SK-N-MC (cell line): ENCODE measurements around the gene TBL1X.

Experiments used
- EZH2 ChIP-seq: fragments of 200-600 bp; sonication (generic); IDR thresholded peaks from one replicate; pipeline ENCODE4 v1.6.1; 2017; ENCODE audit warnings: antibody characterized with exemption
- FOXP2 ChIP-seq: optimal IDR thresholded peaks from 2 replicates; pipeline ENCODE3; 2011; ENCODE audit warnings: mild to moderate bottlenecking, moderate library complexity; ENCODE audit not compliant: insufficient read depth; ENCODE audit errors: extremely low read length, control extremely low read depth
- POLR2AphosphoS5 ChIP-seq: IDR thresholded peaks from 2 replicates; pipeline ENCODE4 v1.6.1; 2012; ENCODE audit warnings: mild to moderate bottlenecking, low read depth, low read length, borderline replicate concordance

DNA sequence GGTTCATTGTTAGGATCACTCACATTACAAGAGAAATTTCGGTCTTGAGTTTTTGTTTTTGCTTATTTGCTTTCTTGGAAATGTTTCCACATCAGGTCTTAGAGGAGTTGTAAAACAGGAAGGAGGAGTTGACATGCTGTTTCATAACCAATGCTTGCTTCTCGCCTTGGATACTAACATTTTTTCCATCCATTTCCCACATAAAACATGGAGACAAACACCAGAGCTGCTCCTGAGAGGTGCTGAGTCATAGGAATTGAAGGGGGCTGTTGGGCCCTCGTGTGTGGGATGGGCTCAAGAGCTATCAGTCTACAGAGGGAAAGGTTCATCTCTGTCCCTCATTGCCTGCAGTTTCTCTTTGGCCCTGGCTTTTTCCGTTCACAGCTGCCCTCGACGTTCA is 29.9 kb downstream of the TBL1X start:
- TF ChIP-seq EZH2 = no peak
- TF ChIP-seq POLR2AphosphoS5 = no peak
- TF ChIP-seq FOXP2 = no peak
